GM04503 (cell line): ENCODE measurements around the gene ITGA4.

ENCODE experiments used
- DNase-seq: peaks from one replicate; pipeline ENCODE4 v3.0.0-alpha.2; 2012; ENCODE audit warnings: low read depth

ITGA4 gene

GRCh38 chr2:181458871-181459270 is 1.7 kb downstream of the ITGA4 start:
- DNase-seq = no peak

DNA sequence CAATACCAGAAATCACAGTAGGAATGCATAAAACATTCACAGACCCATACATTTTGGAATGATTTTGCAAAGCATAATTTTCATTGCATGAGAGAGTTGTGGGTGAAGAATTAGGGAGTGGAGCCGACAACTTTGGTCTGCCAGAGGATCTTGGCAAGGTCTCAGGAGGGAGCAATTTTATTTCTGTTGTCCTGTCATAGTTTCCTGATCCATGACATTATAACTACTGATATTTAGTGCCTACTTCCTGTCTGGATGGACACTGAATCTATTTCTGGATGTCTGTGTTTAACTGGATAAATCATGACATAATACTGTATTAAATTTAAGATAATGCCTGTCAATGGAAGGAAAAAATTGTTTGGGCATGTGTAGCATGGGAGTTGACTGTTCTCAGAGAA is 2.4 kb downstream of the ITGA4 start:
- DNase-seq = peak; percentile 78

DNA sequence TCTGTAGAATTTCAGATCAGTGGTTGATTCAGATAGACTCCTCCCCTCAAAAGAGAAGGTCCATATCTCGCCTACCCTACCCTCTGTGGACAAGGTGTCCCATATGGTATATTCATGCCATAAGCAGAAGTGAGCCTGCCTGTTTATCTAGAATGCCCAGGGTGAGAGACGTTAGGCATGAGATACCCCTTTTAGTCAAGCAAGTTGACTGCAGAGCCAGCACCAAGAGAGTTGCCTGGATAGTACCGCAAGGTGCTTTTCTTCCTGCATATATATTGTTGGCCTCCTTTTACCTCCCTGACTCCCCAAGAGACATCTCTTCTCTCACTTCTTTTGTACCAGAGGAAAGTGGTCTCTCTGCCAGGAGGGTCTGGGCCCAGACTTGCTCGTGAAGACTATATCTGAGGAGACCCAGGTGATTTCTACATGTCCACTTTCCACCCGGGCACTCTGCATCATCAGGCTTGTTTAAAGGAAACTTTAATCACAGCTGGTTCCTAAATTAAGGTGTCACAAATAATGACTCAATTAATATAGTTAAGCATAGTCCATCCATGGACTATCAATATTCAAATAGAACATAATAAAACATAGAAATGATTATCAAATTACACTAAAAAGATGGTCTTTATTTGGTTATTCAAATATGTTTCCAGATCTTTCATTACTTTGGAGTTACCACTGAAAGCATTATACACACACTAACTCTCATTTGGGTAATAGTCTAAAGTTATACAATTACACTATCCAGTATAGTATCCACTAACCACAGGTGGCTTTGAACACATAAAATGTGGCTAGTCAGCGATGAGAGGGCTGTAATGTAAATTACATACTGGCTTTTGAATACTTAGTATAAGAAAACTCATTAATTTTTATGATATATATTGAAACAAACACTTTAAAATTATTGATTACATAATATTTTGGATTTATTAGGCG is 4.1 kb downstream of the ITGA4 start:
- DNase-seq = no peak

- DNase-seq = no peak
These were observed 4.8 kb downstream of the ITGA4 start for GRCh38 chr2:181462033-181462432.

GRCh38 chr2:181463588-181463987 is 6.4 kb downstream of the ITGA4 start:
- no peak for DNase-seq

- DNase-seq = no peak
These were observed 7.8 kb downstream of the ITGA4 start for GRCh38 chr2:181464966-181465365.

DNA sequence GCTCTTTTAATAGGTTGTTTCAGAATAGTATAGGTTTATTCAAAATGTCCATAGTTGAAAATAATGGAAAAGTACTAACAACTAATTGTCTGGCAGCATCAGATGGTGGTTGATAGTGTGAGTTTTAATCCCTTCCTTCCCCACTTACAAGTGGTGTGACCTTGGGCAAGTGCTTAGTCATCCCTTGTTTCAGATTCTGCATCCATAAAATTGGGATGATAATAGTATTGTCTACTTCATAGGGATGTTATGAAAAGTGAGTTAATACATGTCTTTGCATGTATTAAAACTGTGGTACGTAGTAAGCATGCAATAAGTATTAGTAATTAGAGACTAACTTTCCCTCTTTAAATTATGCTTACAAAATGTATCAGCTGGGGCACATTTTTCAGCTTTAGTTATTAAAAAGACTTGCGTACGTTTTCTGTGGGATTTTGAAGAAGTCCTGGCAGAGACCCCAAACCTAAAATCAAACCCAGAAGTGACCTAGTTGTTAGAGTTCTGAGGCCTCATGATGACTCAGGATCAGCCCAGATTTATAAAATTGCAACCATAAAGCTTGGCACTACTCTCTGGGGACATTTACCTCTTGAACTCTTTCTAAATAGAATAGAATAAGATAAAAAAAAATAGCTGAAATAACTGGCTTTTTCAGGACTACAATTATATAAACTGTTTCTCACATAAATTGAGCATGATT is 8.6 kb downstream of the ITGA4 start:
- peak; percentile 66 for DNase-seq

- DNase-seq = no peak
These were observed 9.7 kb downstream of the ITGA4 start for GRCh38 chr2:181466661-181467576.

DNA sequence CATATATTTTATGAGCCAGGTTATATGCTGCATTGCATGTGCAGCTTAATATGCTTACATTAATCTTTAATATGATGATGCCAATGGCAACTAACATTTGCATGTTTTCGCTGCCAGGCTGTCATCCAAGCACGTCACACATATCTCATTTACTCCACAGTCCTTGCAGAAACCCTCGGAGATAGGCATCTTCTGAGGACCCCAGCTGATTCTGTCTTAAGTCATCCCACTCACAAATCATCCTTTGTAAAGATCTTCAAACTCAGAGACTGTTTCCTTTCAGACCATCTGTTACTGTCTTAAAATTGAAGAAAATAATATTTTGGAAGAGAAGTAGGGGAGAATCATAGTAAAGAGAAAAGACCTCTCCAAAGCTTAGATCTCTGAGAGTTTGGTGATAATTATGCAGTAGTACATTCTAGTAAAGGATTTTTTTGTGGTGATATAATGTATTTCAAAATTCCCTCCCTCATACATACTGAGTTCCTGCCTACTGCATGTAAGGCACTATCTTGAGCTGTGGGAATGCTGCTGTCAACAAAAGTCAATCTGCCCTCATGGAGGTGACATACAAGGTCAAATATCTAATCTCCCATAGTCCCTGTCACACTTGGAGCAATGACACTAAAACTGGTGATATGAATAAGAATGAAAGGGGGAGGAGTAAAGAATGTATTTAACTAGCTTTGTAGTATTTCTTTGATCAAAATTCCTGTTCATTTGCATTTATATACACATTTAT is 11.0 kb downstream of the ITGA4 start:
- DNase-seq = no peak

- no peak for DNase-seq
These were observed 11.6 kb downstream of the ITGA4 start for GRCh38 chr2:181468811-181469210.

- DNase-seq = no peak
These were observed 14.0 kb downstream of the ITGA4 start for GRCh38 chr2:181471226-181471625.

GRCh38 chr2:181471783-181472182 is 14.6 kb downstream of the ITGA4 start:
- DNase-seq = no peak

- DNase-seq = no peak
These were observed 15.8 kb downstream of the ITGA4 start for GRCh38 chr2:181472990-181473389.

- no peak for DNase-seq
These were observed 17.2 kb downstream of the ITGA4 start for GRCh38 chr2:181474222-181474881.

DNA sequence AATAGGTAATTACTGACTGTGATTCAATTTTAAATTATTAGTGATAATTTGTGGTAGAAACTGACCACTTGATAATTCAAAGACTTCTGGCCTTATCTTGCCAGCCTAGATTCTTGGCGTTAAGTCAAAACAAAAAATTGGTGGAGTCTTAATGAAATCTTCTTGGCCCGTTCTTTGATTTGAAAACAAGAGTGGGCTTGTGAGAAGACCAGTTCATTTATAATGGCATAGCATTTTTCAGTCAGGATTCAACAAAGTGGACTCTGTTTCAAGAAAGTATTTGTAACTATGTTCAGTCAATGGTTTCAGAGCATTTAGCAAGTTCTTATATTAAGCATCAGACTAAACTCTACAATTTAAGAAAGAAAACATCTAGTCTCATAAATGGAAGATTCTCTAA is 26.0 kb downstream of the ITGA4 start:
- DNase-seq = no peak

- no peak for DNase-seq
These were observed 26.7 kb downstream of the ITGA4 start for GRCh38 chr2:181483876-181484275.

- no peak for DNase-seq
These were observed 27.9 kb downstream of the ITGA4 start for GRCh38 chr2:181484851-181485637.

DNA sequence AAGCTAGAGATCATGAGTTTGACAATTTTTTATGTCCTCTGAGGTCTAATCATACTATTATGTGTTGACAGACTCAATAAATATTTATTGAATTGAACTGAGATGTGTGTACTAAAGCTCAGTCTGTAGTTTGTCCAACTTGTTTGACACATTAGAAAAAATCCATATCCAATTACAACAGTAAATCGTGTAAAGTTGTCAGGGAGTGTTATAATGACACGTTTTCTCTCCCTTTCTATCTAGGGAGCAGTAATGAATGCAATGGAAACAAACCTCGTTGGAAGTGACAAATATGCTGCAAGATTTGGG is 28.4 kb downstream of the ITGA4 start:
- no peak for DNase-seq

GRCh38 chr2:181499231-181499630 is 42.0 kb downstream of the ITGA4 start:
- DNase-seq = no peak

GRCh38 chr2:181500201-181500600 is 43.0 kb downstream of the ITGA4 start:
- no peak for DNase-seq
